ENCODE data around the gene BICD2. TPM values are rescaled to one million over a fixed set of nuclear protein-coding genes. Genes with fewer than 3 reads are reported as not detected.

Gene BICD2
- total RNA-seq, 4 donors from 2014 or later: 42.3 to 75.3 (median 51.8) TPM

GRCh38 chr9:92745881-92746280 is 18.8 kb downstream of the BICD2 start:
- no peak for TF ChIP-seq POLR2A (IDR thresholded peaks at IDR 0.05)
- TF ChIP-seq CTCF (IDR thresholded peaks at IDR 0.05): no peak
- no peak for TF ChIP-seq EP300 (IDR thresholded peaks at IDR 0.05)
- no peak for TF ChIP-seq POLR2AphosphoS5 (IDR thresholded peaks at IDR 0.05)
- H3K9me3 ChIP-seq: no peaks in the 10 kb centered on the region
- H3K4me3 ChIP-seq: no peak overlapping the region
- H3K36me3 ChIP-seq: no peaks in the 10 kb centered on the region
- no peak for ATAC-seq
- H3K4me1 ChIP-seq: peaks cover 0 to 88% (median 44%) of the 10 kb centered on the region in 3 donors
- no peaks in the 10 kb centered on the region for H3K27me3 ChIP-seq
- WGBS, 2 donors (ENCODE audit: low coverage in 1 of 2): 57 to 100% methylated on average over 1 to 2 of the region's 6 CpGs
- no peak overlapping the region for H3K27ac ChIP-seq

GRCh38 chr9:92745331-92745730 is 19.3 kb downstream of the BICD2 start:
- no peak for TF ChIP-seq EP300 (IDR thresholded peaks at IDR 0.05)
- TF ChIP-seq POLR2A (IDR thresholded peaks at IDR 0.05): no peak
- no peak for TF ChIP-seq CTCF (IDR thresholded peaks at IDR 0.05)
- TF ChIP-seq POLR2AphosphoS5 (IDR thresholded peaks at IDR 0.05): no peak
- no peak overlapping the region for H3K27ac ChIP-seq
- WGBS, 2 donors (ENCODE audit: low coverage in 1 of 2): 90% methylated on average over 3 of the region's 4 CpGs; no CpG with 5 or more reads in 1 of the 2 donors

GRCh38 chr9:92740969-92741368 is 23.7 kb downstream of the BICD2 start:
- Histone ChIP-seq H3K4me3 (no peak overlapping the region), H3K36me3 (no peaks in the 10 kb centered on the region), H3K4me1 (peaks cover 0 to 91% (median 45%) of the 10 kb centered on the region in 3 donors), H3K9me3 (no peaks in the 10 kb centered on the region), H3K27ac (peak overlapping the region in 1 of 4 donors; percentile 21), H3K27me3 (no peaks in the 10 kb centered on the region)
- ATAC-seq: no peak
- no peak for TF ChIP-seq POLR2A (IDR thresholded peaks at IDR 0.05)
- TF ChIP-seq POLR2AphosphoS5 (IDR thresholded peaks at IDR 0.05): no peak
- no peak for TF ChIP-seq EP300 (IDR thresholded peaks at IDR 0.05)
- TF ChIP-seq CTCF (IDR thresholded peaks at IDR 0.05): no peak
- WGBS, 2 donors (ENCODE audit: low coverage in 1 of 2): 81 to 90% methylated on average over 2 to 3 of the region's 3 CpGs

More at GRCh38 chr9:92745331-92745730, 19.3 kb downstream of the BICD2 start:
- Histone ChIP-seq H3K36me3 (no peaks in the 10 kb centered on the region), H3K27me3 (no peaks in the 10 kb centered on the region), H3K9me3 (no peaks in the 10 kb centered on the region), H3K4me1 (peaks cover 0 to 91% (median 50%) of the 10 kb centered on the region in 3 donors), H3K4me3 (no peak overlapping the region)
- ATAC-seq: no peak

GRCh38 chr9:92740446-92740961 is 24.1 kb downstream of the BICD2 start:
- TF ChIP-seq EP300 (IDR thresholded peaks at IDR 0.05): no peak
- TF ChIP-seq POLR2A (IDR thresholded peaks at IDR 0.05): no peak
- 11 to 13% methylated on average over 6 to 7 of the region's 7 CpGs for WGBS, 2 donors (ENCODE audit: low coverage in 1 of 2)
- Histone ChIP-seq H3K36me3 (no peaks in the 10 kb centered on the region), H3K4me1 (peaks cover 0 to 91% (median 45%) of the 10 kb centered on the region in 3 donors), H3K27me3 (no peaks in the 10 kb centered on the region), H3K9me3 (no peaks in the 10 kb centered on the region), H3K27ac (peak overlapping the region in 2 of 4 donors; percentile 21 to 34), H3K4me3 (no peak overlapping the region)
- ATAC-seq: no peak

- peak overlapping the region in 2 of 4 donors; percentile 21 to 34 for H3K27ac ChIP-seq
- H3K36me3 ChIP-seq: no peaks in the 10 kb centered on the region
- H3K4me3 ChIP-seq: no peak overlapping the region
- no peak for TF ChIP-seq EP300 (IDR thresholded peaks at IDR 0.05)
- TF ChIP-seq POLR2A (IDR thresholded peaks at IDR 0.05): no peak
- no peak for TF ChIP-seq CTCF (IDR thresholded peaks at IDR 0.05)
- no peak for TF ChIP-seq POLR2AphosphoS5 (IDR thresholded peaks at IDR 0.05)
- no peaks in the 10 kb centered on the region for H3K27me3 ChIP-seq
- ATAC-seq: no peak
- no peaks in the 10 kb centered on the region for H3K9me3 ChIP-seq
- WGBS, 2 donors (ENCODE audit: low coverage in 1 of 2): 18 to 30% methylated on average over 2 to 3 of the region's 3 CpGs
- peaks cover 0 to 91% (median 42%) of the 10 kb centered on the region in 3 donors for H3K4me1 ChIP-seq
Observed at GRCh38 chr9:92740009-92740408, 24.6 kb downstream of the BICD2 start.
